Stimulated activated CD4-positive, alpha-beta T cell treated with anti-CD3 and anti-CD28 coated beads, TNF-alpha, amount 100 ng/mL, for 1 hour (primary cell): ENCODE data around the gene FBLN5.
"Not testable (repeated sequence)": the region's sequence is repeated elsewhere in the genome, so short reads cannot be mapped to it uniquely, and the experiment has no call there.

ENCODE experiments used
- DNase-seq, 3 donors: peaks; one replicate each; pipeline ENCODE4 v3.0.0-alpha.2; 2020; ENCODE audit warnings: low read depth in 3 of 3, low spot score in 1 of 3

Gene FBLN5

GRCh38 chr14:91867316-91867988, 80.0 kb downstream of the FBLN5 start, which contains the start of gene TC2N:
Gene TC2N, minus strand, starts transcription at chr14:91867536. Its CDS starts 53,767 bp downstream, at chr14:91813769.
- peak in 1 of 3 donors; percentile 17 for DNase-seq

DNA sequence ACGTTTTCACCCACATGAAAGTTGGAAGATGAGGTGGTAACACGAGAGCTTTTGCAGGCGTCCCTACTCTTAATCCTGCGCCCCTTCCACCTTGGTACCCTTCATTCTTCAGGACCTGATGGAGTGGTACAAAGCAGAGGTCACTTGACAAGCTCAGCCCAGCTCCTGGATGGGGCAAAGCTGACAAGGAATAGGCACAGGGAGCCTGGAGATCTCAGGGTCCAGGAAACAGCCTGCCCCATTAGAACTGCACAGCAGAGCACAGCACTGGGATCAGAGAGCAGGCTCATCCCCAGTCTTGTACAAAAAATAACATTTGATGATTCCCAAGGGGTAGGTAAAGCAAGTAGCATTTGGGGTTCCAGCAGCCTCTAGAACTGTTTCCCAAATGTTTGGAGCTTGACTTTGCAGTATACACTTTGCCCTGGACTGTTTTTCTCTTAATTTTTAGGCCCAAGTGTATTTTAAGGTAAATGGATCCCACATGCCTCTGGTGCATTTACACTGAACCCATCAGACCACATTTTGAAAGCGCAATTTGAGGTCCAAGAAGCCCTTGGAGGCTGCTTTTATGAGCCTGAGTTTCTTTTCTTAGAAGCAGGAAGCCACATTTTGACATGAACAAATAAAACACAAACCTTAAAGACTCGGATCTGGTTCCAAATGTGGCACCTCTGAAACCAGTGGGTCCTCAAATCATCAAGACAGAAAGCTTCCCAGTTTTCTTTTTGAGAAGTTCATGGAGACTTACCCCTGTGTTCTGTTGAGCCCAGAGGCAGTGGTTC, 80.8 kb downstream of the FBLN5 start:
- no peak for DNase-seq

GRCh38 chr14:91866061-91866460, 81.4 kb downstream of the FBLN5 start:
- DNase-seq: no peak

DNA sequence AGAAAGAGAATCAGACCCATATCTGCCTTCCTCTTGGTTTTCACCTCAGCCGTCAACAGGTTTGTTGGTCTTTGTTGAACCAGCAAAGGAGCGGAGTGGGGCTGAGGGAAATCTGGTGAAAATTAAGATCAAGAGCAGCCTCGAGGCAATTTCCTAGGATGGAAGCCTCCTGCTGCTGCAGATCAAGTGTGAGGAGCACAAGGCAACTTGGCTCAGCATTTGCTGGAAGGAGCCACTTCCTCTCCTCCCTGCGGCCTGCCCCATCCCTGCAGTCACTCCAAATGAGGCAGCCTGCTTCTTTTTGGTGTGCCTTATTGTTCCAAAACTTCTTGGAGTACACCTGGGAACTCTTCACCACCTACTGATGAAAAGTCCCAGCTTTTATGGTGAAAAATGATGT, 85.1 kb downstream of the FBLN5 start:
- no peak for DNase-seq

GRCh38 chr14:91861091-91861490, 86.4 kb downstream of the FBLN5 start:
- DNase-seq: no peak

GRCh38 chr14:91860238-91860637, 87.3 kb downstream of the FBLN5 start:
- no peak for DNase-seq

GRCh38 chr14:91858536-91859275, 88.8 kb downstream of the FBLN5 start:
- no peak for DNase-seq

GRCh38 chr14:91857614-91858013, 89.9 kb downstream of the FBLN5 start:
- no peak for DNase-seq

GRCh38 chr14:91854327-91854934, 93.1 kb downstream of the FBLN5 start:
- DNase-seq: no peak

DNA sequence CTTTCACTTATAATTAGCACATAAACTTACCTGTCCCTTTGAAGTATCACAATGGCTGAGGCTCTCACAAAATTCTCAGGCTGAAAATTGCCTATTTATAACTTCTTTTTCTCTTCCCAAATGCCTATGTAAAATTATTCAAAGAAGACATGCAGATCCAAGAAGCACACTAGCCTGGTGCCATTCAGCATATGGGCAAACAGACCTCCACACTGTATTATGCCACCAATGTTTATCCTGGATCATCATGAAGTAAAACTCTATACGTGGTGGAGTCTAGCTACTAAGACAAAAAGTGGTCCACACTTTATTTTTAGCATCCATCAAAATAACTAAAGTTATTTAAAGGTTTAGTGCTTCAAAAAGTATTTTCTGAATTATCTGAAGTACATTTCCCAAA, 95.9 kb downstream of the FBLN5 start:
- no peak for DNase-seq

DNA sequence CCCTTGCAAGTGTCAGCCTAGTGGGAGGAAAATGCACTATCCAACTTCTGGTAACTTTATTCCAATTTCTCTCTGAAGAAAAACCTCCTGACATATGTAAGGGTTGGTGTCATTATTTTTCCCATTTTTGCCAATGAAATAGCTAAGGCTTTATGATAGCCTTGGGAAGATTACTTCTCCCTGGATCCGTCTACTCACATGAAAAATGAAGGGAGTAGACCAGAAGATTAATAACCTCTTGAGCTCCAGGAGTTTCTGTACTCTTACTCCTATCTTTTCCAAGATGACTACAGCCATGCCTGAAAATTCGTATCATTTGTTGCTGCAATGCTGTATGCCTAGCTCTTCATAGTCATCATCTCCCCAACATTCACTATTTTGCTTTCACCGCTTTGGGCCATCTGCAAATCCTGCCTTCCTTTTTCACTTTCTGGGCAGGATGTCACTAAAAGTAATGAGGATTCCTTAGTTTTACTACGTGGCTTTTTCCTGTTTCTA, 98.9 kb downstream of the FBLN5 start:
- DNase-seq: no peak

- no peak for DNase-seq
These were observed 99.8 kb downstream of the FBLN5 start for GRCh38 chr14:91847693-91848092.

- DNase-seq: no peak
These were observed 101.8 kb downstream of the FBLN5 start for GRCh38 chr14:91845652-91846051.

GRCh38 chr14:91845056-91845455, 102.4 kb downstream of the FBLN5 start:
- DNase-seq: not testable (repeated sequence)

DNA sequence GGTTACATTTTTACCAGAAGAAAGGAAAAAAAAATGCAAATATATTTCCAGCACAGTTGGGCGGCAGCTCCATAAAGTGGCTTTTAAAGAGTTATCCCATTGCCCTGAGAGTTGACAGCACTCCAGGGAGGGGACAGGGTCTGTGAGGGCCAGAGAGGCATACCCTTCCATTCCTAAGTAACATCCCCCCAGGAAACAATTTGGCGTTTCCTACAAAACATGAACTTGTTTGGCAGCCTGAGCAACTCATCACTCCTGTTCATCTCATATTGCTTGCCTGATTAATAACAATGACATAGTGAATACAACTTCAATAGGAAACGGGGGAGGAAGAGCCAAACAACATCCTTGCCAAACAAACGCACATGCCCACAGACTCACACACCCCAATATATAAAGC, 103.5 kb downstream of the FBLN5 start:
- DNase-seq: no peak

DNA sequence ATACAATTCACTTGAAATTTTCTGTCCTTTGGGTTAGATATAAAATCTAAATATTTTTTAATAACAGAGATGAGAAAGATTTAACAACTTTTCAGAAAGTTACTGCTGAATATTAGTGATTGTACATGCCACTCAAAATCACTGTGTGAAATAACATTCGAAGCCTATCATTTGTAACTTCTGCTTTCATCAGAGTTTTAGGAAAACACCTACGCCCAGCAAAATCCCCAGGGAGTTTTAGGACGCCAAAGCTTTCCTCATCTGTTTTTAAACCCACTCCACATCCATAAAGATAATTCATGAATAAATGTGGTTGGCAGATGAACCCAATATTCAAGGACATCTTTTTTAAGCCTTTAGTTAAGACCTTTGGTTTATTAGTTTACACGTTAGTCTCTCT, 104.1 kb downstream of the FBLN5 start:
- DNase-seq: no peak

GRCh38 chr14:91841065-91841464, 106.4 kb downstream of the FBLN5 start:
- DNase-seq: no peak

- no peak for DNase-seq
These were observed 107.7 kb downstream of the FBLN5 start for GRCh38 chr14:91839749-91840148.

GRCh38 chr14:91837076-91837475, 110.4 kb downstream of the FBLN5 start:
- no peak for DNase-seq

DNA sequence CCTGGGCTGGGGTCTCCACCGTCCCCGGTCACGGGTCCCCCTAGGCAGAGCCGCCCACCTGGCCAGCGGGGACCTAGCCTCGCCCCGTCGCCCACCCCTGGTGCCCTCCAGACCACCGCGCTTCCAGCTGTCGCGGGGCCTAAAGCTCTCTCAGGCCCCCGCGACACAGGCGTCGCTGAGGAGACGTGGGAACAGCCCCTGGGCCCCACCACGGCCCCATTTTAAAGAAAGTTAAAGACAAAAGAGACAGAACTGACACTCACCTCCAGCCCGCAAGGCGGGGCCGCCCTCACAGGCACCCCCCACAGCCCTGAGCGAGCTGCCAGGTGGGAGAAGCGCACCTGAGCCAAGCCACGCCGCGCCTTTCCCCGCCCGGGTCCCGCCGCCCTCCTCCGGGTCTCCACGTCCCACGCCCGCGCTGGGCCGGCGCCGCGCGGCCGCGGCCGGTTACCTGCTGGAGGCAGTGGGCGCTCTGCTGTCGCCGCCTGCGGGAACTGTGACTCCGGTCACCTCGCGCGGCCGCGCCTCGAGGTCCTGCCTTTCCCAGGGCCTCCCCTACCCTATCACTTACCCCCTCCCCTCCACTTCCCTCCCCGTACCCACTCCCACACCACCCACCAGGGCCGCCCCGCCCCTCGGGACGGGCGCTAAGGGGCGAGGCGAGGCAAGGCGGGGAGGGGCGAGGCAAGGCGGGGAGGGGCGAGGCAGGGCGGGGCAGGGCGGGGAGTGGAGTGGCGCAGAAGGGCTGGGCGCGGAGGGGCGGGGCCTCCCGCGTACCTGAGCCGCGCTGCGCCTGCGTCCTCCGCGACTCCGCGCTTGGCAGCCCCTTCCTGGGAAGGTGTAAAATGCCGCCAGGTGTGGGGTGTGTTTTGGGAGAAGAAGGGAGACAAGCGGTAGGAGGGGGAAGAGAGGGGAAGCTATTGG, 111.3 kb downstream of the FBLN5 start:
- peak; percentile 69 to 86 (median 83) for DNase-seq
